ENCODE data around the gene ANKLE2. TPM values are rescaled to one million over a fixed set of nuclear protein-coding genes. Genes with fewer than 3 reads are reported as not detected.

The ANKLE2 gene
- total and polyA plus RNA-seq, 2 of the 13 experiments (the other 11 are each of a cell fraction or from before 2014, with no cell fraction given): 35.3 to 37.1 TPM

- no peak overlapping the region for H3K9ac ChIP-seq (ENCODE audit: insufficient read depth, low read depth, low read length)
- ATAC-seq: no peak
- in situ Hi-C loops (cut with HindIII; ENCODE audit: extremely low pct_ligation_motif_present, low pct_unique_long_range_greater_than_20kb): no loop called here
- ChIA-PET POLR2A (no interaction called here), CTCF (ENCODE audit: low intra/inter-chr PET ratio, low total read pairs) (no interaction called here)
- no peak for FAIRE-seq
- 0 out of 2 replicates have a peak, but pooled peaks cover 7% of the 10 kb centered on the region for H4K20me1 ChIP-seq (ENCODE audit: insufficient read depth, low read length)
- intact Hi-C loops (cut with micrococcal nuclease; ENCODE audit: unreplicated experiment): no loop called here
- TF ChIP-seq ZNF225 (CRISPR knock-in tag; IDR thresholded peaks at IDR 0.05): no peak
- no peak for TF ChIP-seq KLF16 (CRISPR knock-in tag; IDR thresholded peaks at IDR 0.05)
- no peak for TF ChIP-seq ATF7-NPFF (CRISPR knock-in tag; IDR thresholded peaks at IDR 0.05; ENCODE audit: low read depth)
- TF ChIP-seq KMT2A (CRISPR knock-in tag; IDR thresholded peaks at IDR 0.05): no peak
- TF ChIP-seq SP4 (CRISPR knock-in tag; IDR thresholded peaks at IDR 0.05): no peak
- no peak for TF ChIP-seq ZBTB4 (CRISPR knock-in tag; IDR thresholded peaks at IDR 0.05; ENCODE audit: borderline replicate concordance)
- TF ChIP-seq ZNF232 (CRISPR knock-in tag; IDR thresholded peaks at IDR 0.05; ENCODE audit: borderline replicate concordance): no peak
- TF ChIP-seq ZNF205 (CRISPR knock-in tag; IDR thresholded peaks at IDR 0.05): no peak
- TF ChIP-seq CCAR2 (optimal IDR thresholded peaks at IDR 0.05; ENCODE audit: low read depth, low read length): no peak
- no peak for TF ChIP-seq NFE2 (CRISPR knock-in tag; IDR thresholded peaks at IDR 0.05)
- no peak for TF ChIP-seq GZF1 (CRISPR knock-in tag; IDR thresholded peaks at IDR 0.05)
- no peak for TF ChIP-seq SNAPC2 (CRISPR knock-in tag; IDR thresholded peaks at IDR 0.05)
- TF ChIP-seq PHF5A (CRISPR knock-in tag; IDR thresholded peaks at IDR 0.05; ENCODE audit: low read depth, unreplicated experiment): no peak
- no peak for TF ChIP-seq ZBTB38 (CRISPR knock-in tag; IDR thresholded peaks at IDR 0.05)
- no peak for TF ChIP-seq NAIF1 (CRISPR knock-in tag; IDR thresholded peaks at IDR 0.05; ENCODE audit: borderline replicate concordance)
- TF ChIP-seq ZNF784 (CRISPR knock-in tag; IDR thresholded peaks at IDR 0.05; ENCODE audit: borderline replicate concordance): no peak
- TF ChIP-seq REXO4 (CRISPR knock-in tag; IDR thresholded peaks at IDR 0.05; ENCODE audit: borderline replicate concordance): no peak
- no peak for TF ChIP-seq ZBTB33 (CRISPR knock-in tag; IDR thresholded peaks at IDR 0.05)
- no peak for TF ChIP-seq BCL3 (CRISPR knock-in tag; IDR thresholded peaks at IDR 0.05)
- TF ChIP-seq SMC3 (IDR thresholded peaks at IDR 0.05; ENCODE audit: low read length): no peak
- DNase-seq (ENCODE audit: low spot score): no peak
- no peaks in the 10 kb centered on the region for H3K27me3 ChIP-seq (ENCODE audit: control insufficient read depth in 1 of 2, insufficient read depth in 2 of 2, low read length in 2 of 2)
- no TSS peak for BruUV-seq (replicated peaks)
- H3K4me3 ChIP-seq (replicated peaks in 1 of 3; ENCODE audit: insufficient read depth in 1 of 3, low read depth in 2 of 3, low read length in 3 of 3): no peak overlapping the region
- H3K9me3 ChIP-seq (ENCODE audit: low read length): no peaks in the 10 kb centered on the region
- H3K4me2 ChIP-seq (ENCODE audit: low read depth, low read length): no peak overlapping the region
- WGBS (ENCODE audit: low lambda C conversion rate): over 99% methylated on average over 13 of the region's 15 CpGs
- H3K4me1 ChIP-seq (ENCODE audit: insufficient read depth, low read length): no peaks in the 10 kb centered on the region
- H3K79me2 ChIP-seq (ENCODE audit: insufficient read depth, low read length): peaks cover 6% of the 10 kb centered on the region
- H3K36me3 ChIP-seq (replicated peaks in 1 of 2; ENCODE audit: control insufficient read depth in 1 of 2, insufficient read depth in 2 of 2, low read length in 2 of 2): peaks cover 47 to 82% of the 10 kb centered on the region in 2 experiments
- no peak overlapping the region for H2AFZ ChIP-seq (ENCODE audit: low read length)
- H3K27ac ChIP-seq (ENCODE audit: extremely low read length, insufficient read depth, low read length): no peak overlapping the region
These were observed 42.3 kb upstream of the ANKLE2 start for GRCh38 chr12:132803888-132804287.
